Cardiac fibroblast (primary cell): Measurements from ENCODE around the gene CCNL1.

Source experiments
- DNase-seq, 2 donors: peaks; one replicate each; pipeline versions ENCODE4 v3.0.0 to v3.0.0-alpha.2; 2010; ENCODE audit warnings: low read depth in 2 of 2
- H3K4me3 ChIP-seq, 2 donors: replicated peaks in 1 of 2; 1 replicate in 1 of 2; 2 replicates in 1 of 2; pipeline ENCODE4 v1.5.1; 2011; ENCODE audit warnings: low read depth in 2 of 2, low read length in 2 of 2, mild to moderate bottlenecking in 2 of 2, moderate library complexity in 1 of 2
- CTCF ChIP-seq: IDR thresholded peaks from one replicate; pipeline ENCODE4 v1.5.1; 2011; ENCODE audit warnings: low read depth, mild to moderate bottlenecking, low read length, inconsistent platforms

CCNL1 gene

GRCh38 chr3:157145606-157146322 is 14.2 kb downstream of the CCNL1 start:
- peak in 1 of 2 donors; percentile 55 for DNase-seq
- no peak for TF ChIP-seq CTCF
- no peak overlapping the region for H3K4me3 ChIP-seq

DNA sequence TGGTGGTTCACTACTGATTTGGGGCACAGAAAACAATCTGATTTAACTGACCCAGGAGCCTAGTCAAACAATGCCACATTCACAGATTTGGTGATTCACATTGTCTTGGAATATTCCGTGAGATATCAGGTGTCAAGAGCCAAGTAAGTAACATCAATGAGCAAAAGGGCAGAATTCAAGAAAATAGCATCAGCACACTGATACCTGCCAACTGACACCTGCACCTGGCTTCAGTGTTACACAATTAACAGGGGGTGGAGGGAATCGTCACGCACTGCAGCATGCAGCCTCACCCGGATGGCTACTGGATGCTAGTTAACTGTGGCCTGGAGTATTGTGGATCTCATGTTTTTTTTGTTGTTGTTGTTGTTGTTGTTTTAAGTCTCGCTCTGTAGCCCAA is 17.6 kb downstream of the CCNL1 start:
- no peak overlapping the region for H3K4me3 ChIP-seq
- DNase-seq: no peak
- no peak for TF ChIP-seq CTCF

GRCh38 chr3:157139938-157140534 is 19.9 kb downstream of the CCNL1 start:
- no peak overlapping the region for H3K4me3 ChIP-seq

GRCh38 chr3:157136647-157137387 is 23.1 kb downstream of the CCNL1 start:
- no peak for TF ChIP-seq CTCF
- DNase-seq: peak; percentile 55 to 64

More at GRCh38 chr3:157139938-157140534, 19.9 kb downstream of the CCNL1 start:
- TF ChIP-seq CTCF: no peak
- no peak for DNase-seq

GRCh38 chr3:157135671-157136396 is 24.1 kb downstream of the CCNL1 start:
- DNase-seq: peak; percentile 72 to 82
- no peak overlapping the region for H3K4me3 ChIP-seq
- TF ChIP-seq CTCF: peak; percentile 24

More at GRCh38 chr3:157136647-157137387, 23.1 kb downstream of the CCNL1 start:
- H3K4me3 ChIP-seq: no peak overlapping the region

- no peak for TF ChIP-seq CTCF
- peak in 1 of 2 donors; percentile 38 for DNase-seq
- no peak overlapping the region for H3K4me3 ChIP-seq
Measured at GRCh38 chr3:157134620-157135191, 25.2 kb downstream of the CCNL1 start.
